IgD-negative memory B cell (primary cell): ENCODE data around the gene TMTC1. TPM values are rescaled to one million over a fixed set of nuclear protein-coding genes. Genes with fewer than 3 reads are reported as not detected.

Experiments used
- H3K27ac Mint-ChIP-seq, 3 donors: one replicate each; pipeline ENCODE4 v1.8.0; 2020 to 2022; ENCODE audit warnings: mild to moderate bottlenecking in 3 of 3, mixed read lengths in 3 of 3, moderate library complexity in 1 of 3
- H3K27me3 Mint-ChIP-seq: one replicate; pipeline ENCODE4 v1.8.0; 2021; ENCODE audit warnings: mixed read lengths
- H3K36me3 Mint-ChIP-seq: one replicate; pipeline ENCODE4 v1.8.0; 2020; ENCODE audit warnings: mild to moderate bottlenecking, mixed read lengths
- H3K4me1 Mint-ChIP-seq, 3 donors: one replicate each; pipeline ENCODE4 v1.8.0; 2020 to 2022; ENCODE audit warnings: mixed read lengths in 3 of 3, mild to moderate bottlenecking in 1 of 3
- H3K4me3 Mint-ChIP-seq, 4 donors: one replicate each; pipeline ENCODE4 v1.8.0; 2020 to 2022; ENCODE audit warnings: mild to moderate bottlenecking in 4 of 4, mixed read lengths in 4 of 4, moderate library complexity in 3 of 4
- H3K9me3 Mint-ChIP-seq, 3 donors: one replicate each; pipeline ENCODE4 v1.8.0; 2020 to 2021; ENCODE audit warnings: mixed read lengths in 3 of 3, mild to moderate bottlenecking in 1 of 3
- polyA plus RNA-seq: library from polyadenylated mRNA; unstranded; fragments of 300-500 nt; fragmentation: Illumina TruSeq; gene quantifications from one replicate; pipeline ENCODE4 v1.2.3, GENCODE V29; 2021

TMTC1 gene
- polyA plus RNA-seq, 1 donor from 2014 or later = not detected

DNA sequence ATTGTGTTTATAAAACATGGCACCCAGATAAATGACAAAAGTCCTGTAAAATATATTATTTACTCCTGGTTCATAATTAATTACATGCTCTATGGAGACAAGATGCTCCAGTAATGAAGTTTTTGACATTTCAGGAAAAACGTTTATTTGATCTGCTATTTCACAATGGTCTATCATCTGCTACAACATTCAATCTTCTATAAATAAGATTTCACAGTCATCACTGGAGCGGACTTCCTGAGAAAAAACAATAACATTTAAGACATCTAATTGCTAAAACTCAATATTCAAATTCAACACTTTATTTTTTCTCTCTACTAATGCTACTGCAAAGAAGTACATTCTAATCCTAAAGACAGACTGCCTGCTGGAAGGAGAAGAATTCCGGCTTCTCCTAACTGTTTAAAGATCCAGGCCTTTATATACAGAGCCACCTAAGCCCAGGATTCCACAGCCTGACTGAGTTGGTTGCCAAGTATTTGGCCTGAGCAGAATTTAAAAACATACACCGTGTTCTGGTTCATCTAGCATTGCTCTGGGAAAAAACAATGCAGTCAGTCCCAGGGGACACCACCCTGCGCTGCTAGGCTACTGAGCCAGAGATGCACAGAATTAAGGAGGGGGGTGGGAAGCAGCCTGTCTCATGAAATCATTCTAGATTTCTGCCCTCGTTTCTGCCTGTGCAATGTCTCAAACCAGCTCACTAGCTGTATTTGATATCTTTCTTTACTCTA is 58.0 kb downstream of the TMTC1 start:
- Mint-ChIP-seq H3K27me3 (no peaks in the 10 kb centered on the region), H3K4me3 (no peak overlapping the region), H3K9me3 (no peaks in the 10 kb centered on the region), H3K27ac (no peak overlapping the region), H3K4me1 (no peaks in the 10 kb centered on the region), H3K36me3 (no peaks in the 10 kb centered on the region)

DNA sequence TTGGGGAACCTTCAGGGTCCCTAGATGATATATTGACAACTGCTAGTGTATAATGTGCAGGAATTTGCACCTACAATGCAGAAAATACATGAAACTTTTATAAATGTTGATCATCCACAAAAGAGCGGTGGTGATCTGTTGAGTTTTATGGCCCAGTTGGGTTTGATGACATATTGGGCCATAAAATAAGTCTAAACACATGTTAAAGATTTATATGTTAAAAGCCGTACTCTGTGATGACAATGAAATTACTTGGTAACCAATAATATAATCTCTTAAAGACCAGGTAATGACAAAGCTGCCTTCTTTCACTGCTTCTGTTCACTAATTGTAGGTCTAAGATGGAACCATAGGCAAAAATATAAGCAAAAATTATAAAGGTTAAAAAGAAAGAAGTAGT is 61.6 kb downstream of the TMTC1 start:
- no peaks in the 10 kb centered on the region for H3K4me1 Mint-ChIP-seq
- no peaks in the 10 kb centered on the region for H3K36me3 Mint-ChIP-seq
- no peaks in the 10 kb centered on the region for H3K27me3 Mint-ChIP-seq
- no peaks in the 10 kb centered on the region for H3K9me3 Mint-ChIP-seq
- no peak overlapping the region for H3K27ac Mint-ChIP-seq
- H3K4me3 Mint-ChIP-seq = no peak overlapping the region

DNA sequence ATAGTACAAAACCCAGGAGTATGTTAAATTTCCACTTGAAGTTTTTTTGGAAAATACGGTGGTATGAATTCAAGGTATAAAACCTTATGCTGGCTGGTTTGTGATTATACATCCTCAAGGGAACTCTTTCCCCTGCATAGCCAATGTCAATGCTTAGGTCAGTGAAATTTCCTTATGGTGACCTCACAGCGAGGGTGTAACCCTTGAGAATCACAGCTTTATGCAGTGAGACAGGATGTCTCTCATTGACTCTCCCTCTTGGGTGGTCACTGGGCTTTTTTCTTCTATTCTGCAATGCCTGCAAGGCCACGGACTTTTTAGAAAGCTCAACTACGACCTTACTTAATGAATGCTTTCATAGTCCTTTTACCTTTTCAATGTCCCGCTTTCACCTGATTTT is 64.4 kb downstream of the TMTC1 start:
- Mint-ChIP-seq H3K27me3 (no peaks in the 10 kb centered on the region), H3K4me3 (no peak overlapping the region), H3K9me3 (no peaks in the 10 kb centered on the region), H3K4me1 (no peaks in the 10 kb centered on the region), H3K27ac (no peak overlapping the region), H3K36me3 (no peaks in the 10 kb centered on the region)

DNA sequence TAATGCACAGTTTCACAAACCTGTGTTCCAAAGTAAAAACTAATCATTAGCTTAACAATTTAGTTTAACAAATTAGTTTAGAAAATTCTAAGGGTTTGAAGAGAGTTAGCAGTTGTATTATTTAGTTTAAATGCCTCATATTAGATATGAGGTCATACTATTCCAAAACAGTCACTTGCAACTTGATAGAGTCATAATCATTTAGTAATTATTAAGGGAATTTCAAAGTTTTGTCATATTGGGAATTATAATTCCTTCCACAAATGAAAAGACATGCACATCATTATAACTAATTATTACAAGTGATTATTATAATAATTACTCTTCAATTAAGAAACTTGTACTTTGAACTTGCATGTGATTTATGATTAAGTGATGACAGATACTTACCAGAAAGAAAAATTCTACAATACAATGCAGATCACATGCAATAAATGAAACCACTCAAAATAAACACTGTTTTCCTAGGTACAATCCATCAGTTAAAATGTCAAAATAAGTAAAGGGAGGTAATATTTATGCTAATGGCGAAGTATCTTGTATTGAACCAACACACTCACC is 66.1 kb downstream of the TMTC1 start:
- H3K4me1 Mint-ChIP-seq = no peaks in the 10 kb centered on the region
- H3K27ac Mint-ChIP-seq = no peak overlapping the region
- H3K27me3 Mint-ChIP-seq = no peaks in the 10 kb centered on the region
- H3K36me3 Mint-ChIP-seq = no peaks in the 10 kb centered on the region
- H3K9me3 Mint-ChIP-seq = no peaks in the 10 kb centered on the region
- no peak overlapping the region for H3K4me3 Mint-ChIP-seq

DNA sequence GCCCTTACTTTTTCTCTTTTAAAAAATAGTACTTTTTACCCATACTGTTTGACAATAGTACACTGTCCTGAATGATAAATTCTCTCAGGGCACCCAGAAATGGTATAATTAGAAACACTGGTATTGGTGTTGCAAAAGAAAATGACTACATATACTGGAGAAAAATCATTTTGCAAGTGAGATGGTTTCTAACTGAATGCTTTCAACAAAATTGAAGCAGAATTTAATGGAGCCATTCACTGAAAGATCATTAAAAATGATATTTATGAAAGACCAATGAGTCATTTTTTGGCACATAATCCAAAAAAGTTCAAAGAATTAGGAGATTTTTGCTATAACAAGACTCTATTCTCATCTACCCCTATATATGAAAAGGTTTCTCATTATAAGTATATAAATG is 68.8 kb downstream of the TMTC1 start:
- H3K4me3 Mint-ChIP-seq = no peak overlapping the region
- H3K4me1 Mint-ChIP-seq = no peaks in the 10 kb centered on the region
- no peaks in the 10 kb centered on the region for H3K27me3 Mint-ChIP-seq
- H3K36me3 Mint-ChIP-seq = no peaks in the 10 kb centered on the region
- H3K9me3 Mint-ChIP-seq = peaks cover 0 to 2% (median 0%) of the 10 kb centered on the region in 3 donors
- H3K27ac Mint-ChIP-seq = no peak overlapping the region

DNA sequence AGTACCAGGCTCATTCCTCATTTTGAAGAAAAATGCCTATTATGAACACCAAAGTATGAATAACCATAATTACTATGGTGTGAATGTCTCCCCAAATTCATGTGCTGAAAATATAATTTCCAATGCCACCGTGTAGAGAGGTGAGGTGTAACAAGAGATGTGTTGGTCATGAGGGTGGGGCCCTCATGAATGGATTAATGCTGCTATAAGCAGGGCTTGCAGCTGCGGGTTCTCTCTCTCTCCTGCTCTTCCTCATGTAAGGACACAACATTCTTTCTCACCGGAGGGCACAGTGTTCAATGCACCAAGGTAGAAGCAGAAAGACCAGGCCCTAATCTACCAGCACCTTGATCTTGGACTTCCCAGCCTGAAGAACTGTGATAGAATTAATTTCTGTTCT is 70.0 kb downstream of the TMTC1 start:
- H3K4me3 Mint-ChIP-seq = no peak overlapping the region
- no peak overlapping the region for H3K27ac Mint-ChIP-seq
- H3K36me3 Mint-ChIP-seq = no peaks in the 10 kb centered on the region
- H3K27me3 Mint-ChIP-seq = no peaks in the 10 kb centered on the region
- H3K4me1 Mint-ChIP-seq = no peaks in the 10 kb centered on the region
- H3K9me3 Mint-ChIP-seq = peaks cover 0 to 2% (median 0%) of the 10 kb centered on the region in 3 donors

DNA sequence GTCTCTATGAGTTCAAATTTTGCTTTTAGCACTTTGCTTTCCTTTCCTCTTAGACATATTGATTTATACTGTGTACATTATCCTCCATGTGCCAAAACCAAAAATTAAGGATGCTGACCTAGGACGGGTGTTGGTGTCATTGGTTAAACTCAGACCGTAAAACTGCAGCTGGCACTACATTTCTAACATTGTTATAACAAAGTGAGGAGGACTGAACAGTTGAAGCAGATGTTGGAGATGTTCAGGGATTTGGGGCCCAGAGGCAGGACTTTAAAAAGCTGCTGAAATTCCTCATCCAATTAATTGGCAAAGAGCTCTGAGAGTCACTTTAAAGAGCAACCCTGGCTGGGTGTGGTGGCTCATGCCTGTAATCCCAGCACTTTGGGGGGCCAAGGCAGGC is 72.4 kb downstream of the TMTC1 start:
- H3K36me3 Mint-ChIP-seq = no peaks in the 10 kb centered on the region
- peaks cover 0 to 2% (median 0%) of the 10 kb centered on the region in 3 donors for H3K9me3 Mint-ChIP-seq
- H3K4me3 Mint-ChIP-seq = no peak overlapping the region
- H3K4me1 Mint-ChIP-seq = no peaks in the 10 kb centered on the region
- no peaks in the 10 kb centered on the region for H3K27me3 Mint-ChIP-seq
- no peak overlapping the region for H3K27ac Mint-ChIP-seq

DNA sequence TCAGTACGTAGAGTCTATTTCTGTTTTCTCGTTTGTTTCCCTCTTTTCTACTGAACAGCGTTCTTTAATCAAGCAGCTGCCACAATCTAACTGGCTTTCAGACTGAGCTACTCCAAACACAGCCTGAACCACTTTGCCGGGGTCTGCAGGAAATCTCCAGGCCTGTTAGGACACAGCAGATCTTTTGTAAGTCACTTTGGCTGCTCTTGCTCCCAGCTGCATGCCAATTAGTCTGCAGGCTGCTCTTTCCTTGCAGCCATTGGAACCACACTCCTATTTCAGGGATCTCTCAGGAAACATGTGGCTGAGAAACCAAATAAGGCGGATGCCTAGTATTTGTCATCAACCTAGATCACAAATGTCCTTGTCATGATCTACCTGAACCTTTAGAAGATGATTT is 73.6 kb downstream of the TMTC1 start:
- no peak overlapping the region for H3K27ac Mint-ChIP-seq
- no peaks in the 10 kb centered on the region for H3K27me3 Mint-ChIP-seq

DNA sequence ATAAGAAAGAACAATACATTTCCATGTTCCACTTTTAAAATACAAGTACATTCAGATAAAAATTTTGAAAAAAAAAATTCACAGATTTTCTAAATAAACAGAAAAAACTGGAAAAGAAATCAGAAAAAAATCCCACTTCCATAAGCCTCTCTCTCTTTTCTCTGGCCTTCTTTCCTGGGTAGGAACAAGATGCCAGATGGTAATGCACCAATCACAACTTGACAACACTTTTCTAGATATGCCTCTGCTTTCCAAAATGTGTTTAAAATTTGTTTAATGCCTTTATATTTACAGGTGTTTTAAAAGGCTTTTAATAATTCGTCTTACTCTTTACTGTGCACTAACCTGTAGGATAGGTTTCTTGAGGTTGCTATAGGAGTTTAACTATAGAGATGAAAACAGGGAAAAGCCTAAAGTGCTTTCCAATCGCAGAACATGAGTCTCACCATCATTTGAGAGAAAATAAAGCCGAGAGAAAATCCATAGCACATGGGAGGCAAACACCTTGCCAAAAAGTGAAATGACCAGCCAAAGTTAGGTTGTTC is 74.2 kb downstream of the TMTC1 start:
- Mint-ChIP-seq H3K36me3 (no peaks in the 10 kb centered on the region), H3K27ac (no peak overlapping the region), H3K4me1 (no peaks in the 10 kb centered on the region), H3K9me3 (peaks cover 0 to 2% (median under 1%) of the 10 kb centered on the region in 3 donors), H3K4me3 (no peak overlapping the region), H3K27me3 (no peaks in the 10 kb centered on the region)

More for the DNA sequence above, 73.6 kb downstream of the TMTC1 start:
- Mint-ChIP-seq H3K9me3 (peaks cover 0 to 2% (median 0%) of the 10 kb centered on the region in 3 donors), H3K4me3 (no peak overlapping the region), H3K36me3 (no peaks in the 10 kb centered on the region), H3K4me1 (no peaks in the 10 kb centered on the region)

DNA sequence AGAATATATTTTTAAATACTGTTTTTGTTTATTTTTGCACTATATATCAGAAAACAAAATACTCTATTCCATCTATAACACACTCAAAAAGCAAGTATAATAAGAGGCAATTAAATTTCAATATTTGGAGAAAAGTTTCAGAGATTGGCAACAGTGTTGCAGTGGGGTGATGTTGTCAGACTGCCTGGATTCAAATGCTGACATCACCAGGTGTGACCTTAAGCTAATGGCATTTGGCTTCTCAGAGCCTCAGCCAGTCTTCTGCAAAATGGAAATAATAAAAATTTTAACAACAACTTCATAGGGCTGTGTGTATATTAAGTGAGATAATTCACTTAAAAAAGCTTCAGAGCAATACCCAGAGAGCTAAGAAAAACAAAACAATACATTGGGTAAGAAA is 74.7 kb downstream of the TMTC1 start:
- Mint-ChIP-seq H3K9me3 (peaks cover 0 to 4% (median 2%) of the 10 kb centered on the region in 3 donors), H3K4me1 (no peaks in the 10 kb centered on the region), H3K4me3 (no peak overlapping the region), H3K27ac (no peak overlapping the region), H3K27me3 (no peaks in the 10 kb centered on the region), H3K36me3 (no peaks in the 10 kb centered on the region)

DNA sequence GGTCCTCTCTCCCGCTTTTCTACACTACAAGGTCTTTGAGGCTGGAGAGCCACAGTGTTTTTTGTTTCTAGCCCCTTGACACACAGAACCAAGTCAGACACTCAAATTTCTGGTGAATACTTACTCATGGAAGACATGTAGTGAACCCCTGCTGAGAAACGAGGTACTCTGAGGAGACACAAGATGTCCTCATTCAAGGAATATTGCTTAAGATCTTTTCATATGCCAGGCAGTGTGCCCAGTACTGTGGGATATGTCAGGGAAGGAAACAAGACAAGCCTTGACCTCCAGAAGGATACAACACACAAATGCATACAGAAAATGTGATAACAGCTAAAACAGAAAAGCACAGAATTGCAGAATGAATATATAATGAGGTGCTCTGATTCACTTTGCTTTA is 75.9 kb downstream of the TMTC1 start:
- no peak overlapping the region for H3K27ac Mint-ChIP-seq
- peaks cover 1% of the 10 kb centered on the region for H3K27me3 Mint-ChIP-seq
- H3K4me1 Mint-ChIP-seq = no peaks in the 10 kb centered on the region
- H3K9me3 Mint-ChIP-seq = peaks cover 0 to 4% (median 2%) of the 10 kb centered on the region in 3 donors
- no peak overlapping the region for H3K4me3 Mint-ChIP-seq
- H3K36me3 Mint-ChIP-seq = no peaks in the 10 kb centered on the region

DNA sequence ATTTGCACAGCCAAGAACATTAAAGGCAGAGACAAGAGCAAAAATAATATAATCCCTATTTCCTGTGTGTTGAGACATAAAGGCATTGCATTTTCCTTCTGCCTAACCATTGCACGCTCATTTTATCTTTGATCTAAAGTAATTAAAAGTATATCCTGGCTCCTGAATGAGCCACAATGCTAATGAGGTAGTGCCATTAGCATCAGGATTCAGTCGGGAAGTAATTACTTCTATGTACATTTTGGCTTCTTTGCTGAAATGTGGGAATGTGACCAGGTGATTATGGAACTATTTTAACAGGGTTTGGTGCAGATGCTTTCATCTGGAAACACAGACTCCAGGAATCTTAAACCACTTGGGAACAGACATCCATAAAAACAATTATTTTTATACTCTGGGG is 77.4 kb downstream of the TMTC1 start:
- Mint-ChIP-seq H3K36me3 (no peaks in the 10 kb centered on the region), H3K27ac (peak overlapping the region in 1 of 3 donors; percentile 67), H3K4me1 (no peaks in the 10 kb centered on the region), H3K9me3 (peaks cover 0 to 4% (median 0%) of the 10 kb centered on the region in 3 donors), H3K27me3 (peaks cover 2% of the 10 kb centered on the region), H3K4me3 (no peak overlapping the region)

DNA sequence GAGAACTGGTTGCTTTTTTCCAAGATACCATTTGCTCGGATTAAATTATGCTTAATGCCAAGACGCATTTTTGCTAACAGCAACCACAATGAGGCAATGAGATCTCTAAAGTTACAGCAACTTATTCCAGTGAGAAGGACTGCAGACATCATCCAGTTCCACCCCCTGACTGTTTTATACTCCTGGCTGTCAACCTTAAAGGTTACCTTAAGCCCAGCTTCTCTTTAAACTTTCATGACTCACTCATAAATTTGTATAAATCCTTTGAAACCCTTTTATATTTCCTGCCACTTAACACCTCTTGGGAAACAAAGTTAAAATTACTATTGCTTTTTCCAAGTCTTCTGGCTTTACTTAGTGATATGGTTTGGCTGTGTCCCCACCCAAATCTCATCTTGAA is 80.2 kb downstream of the TMTC1 start:
- H3K4me1 Mint-ChIP-seq = no peaks in the 10 kb centered on the region
- H3K9me3 Mint-ChIP-seq = peaks cover 0 to 4% (median 0%) of the 10 kb centered on the region in 3 donors
- no peak overlapping the region for H3K4me3 Mint-ChIP-seq
- peaks cover 2% of the 10 kb centered on the region for H3K27me3 Mint-ChIP-seq
- no peaks in the 10 kb centered on the region for H3K36me3 Mint-ChIP-seq
- H3K27ac Mint-ChIP-seq = no peak overlapping the region

DNA sequence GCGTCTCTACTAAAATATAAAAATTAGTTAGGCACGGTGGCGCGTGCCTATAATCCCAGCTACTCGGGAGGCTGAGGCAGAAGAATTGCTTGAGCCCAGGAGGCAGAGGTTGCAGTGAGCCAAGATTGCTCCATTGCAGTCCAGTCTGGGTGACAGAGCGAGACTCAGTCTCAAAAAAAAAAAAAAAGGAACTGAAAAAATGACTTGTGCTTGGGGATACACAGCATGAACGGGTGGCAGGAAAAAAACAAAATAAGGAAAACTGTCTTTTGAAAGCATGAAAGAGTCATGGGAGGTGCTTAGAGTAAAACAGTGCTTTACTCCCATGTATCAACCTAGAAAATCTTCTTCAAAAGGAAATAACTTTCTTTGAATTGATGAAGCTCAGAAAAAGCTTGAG is 80.8 kb downstream of the TMTC1 start:
- Mint-ChIP-seq H3K27me3 (peaks cover 2% of the 10 kb centered on the region), H3K9me3 (peaks cover 0 to 4% (median 0%) of the 10 kb centered on the region in 3 donors), H3K4me1 (no peaks in the 10 kb centered on the region), H3K4me3 (no peak overlapping the region), H3K27ac (no peak overlapping the region), H3K36me3 (no peaks in the 10 kb centered on the region)

DNA sequence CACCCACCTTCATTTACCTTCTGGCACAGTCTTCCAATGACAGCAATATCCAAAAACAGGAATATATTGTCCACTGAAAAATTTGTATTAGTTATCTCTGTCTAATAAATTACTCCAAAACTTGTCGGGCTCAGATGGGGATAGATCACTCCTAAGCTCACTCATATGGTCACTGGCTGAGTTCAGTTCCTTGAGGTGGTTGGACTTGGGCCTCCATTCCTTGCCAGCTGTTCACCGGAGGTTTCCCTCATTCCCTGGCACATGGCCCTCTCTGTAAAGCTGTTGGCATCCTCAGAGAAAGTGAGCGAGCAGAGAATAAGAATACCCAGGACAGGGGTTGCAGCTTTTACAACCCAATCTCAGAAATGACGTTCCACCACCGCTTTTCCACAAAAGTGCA is 81.5 kb downstream of the TMTC1 start:
- H3K4me1 Mint-ChIP-seq = no peaks in the 10 kb centered on the region
- no peak overlapping the region for H3K27ac Mint-ChIP-seq
- H3K27me3 Mint-ChIP-seq = peaks cover 2% of the 10 kb centered on the region

More for the DNA sequence above, 81.5 kb downstream of the TMTC1 start:
- no peaks in the 10 kb centered on the region for H3K36me3 Mint-ChIP-seq
- H3K4me3 Mint-ChIP-seq = no peak overlapping the region
- peaks cover 0 to 4% (median 0%) of the 10 kb centered on the region in 3 donors for H3K9me3 Mint-ChIP-seq
